HG03095 (cell line): ENCODE measurements around the gene UNKL.

ENCODE experiments used
- ATAC-seq: cut with Tn5 transposase; IDR thresholded peaks from one replicate; pipeline ENCODE4 v1.9.1; 2021; ENCODE audit warnings: moderate library complexity; ENCODE audit not compliant: unreplicated experiment

Gene UNKL

DNA sequence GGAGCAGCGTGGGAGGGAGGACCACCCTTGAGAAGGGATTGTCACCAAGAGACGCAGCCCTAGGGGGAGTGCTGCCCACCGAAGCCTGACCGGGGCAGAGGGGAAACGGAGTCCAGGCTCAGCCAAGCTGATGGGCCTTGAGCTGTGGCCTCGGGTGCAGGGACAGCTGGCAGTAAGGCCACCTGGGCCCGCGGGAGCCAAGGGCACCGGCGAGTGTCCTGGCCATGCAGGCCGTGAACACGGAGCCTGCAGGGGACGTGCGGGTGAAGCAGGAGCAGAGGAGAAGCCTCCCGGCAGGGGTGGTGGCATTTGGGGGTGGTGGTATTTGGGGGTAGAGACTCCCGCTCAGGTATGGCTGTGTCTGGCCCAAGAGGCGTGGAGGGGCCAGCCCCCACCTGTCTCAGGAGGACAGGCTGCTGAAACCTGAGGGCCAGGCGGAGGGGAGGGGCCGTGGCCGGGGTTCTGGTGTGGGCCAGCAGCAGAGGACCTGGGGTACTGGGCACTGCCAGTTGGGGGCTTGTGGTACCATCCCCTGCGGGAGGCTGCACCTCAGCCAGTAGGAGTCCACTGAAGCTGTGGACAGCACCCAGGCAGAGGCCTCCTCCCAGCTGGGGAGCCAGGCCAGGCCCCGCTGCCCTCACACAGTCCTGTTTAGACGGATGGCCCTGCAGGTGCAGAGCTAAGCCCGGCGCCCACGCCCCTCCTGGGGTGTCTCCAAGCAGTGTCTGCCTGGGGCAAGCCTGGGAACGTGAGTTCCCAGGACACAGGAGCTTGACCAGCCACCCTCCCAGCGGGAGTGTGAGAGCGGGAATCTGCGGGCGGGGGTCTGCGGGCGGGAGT, 58.2 kb downstream of the UNKL start:
- ATAC-seq: no peak

GRCh38 chr16:1355591-1355990, 58.9 kb downstream of the UNKL start:
- ATAC-seq: no peak

DNA sequence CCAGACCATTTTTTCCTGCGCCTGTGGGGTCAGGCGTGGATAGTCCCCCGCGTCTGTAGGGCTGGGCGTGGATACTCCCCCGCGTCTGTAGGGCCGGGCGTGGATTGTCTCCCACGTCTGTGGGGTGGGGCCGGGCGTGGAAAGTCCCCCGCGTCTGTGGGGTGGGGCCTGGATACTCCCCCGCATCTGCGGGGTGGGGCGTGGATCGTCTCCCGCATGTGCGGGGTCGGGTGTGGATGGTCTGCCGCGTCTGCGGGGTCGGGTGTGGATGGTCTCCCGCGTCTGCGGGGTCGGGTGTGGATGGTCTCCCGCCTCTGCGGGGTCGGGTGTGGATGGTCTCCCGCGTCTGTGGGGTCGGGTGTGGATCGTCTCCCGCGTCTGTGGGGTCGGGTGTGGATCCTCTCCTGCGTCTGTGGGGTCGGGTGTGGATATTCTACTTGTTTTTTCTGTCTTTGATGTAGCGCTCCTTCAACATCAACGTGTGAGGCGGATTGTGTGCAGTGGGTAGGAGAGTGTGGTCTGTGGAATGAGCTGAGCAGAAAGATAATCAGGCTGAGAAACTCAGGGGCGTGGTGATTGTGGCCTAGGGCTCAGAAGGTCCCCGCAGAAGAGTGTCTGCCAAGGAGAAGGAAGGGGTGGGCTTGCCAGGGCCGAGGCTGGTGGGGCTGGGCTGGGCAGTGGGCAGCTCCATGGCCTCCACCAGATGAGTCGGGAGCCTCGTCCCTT, 59.5 kb downstream of the UNKL start:
- no peak for ATAC-seq

DNA sequence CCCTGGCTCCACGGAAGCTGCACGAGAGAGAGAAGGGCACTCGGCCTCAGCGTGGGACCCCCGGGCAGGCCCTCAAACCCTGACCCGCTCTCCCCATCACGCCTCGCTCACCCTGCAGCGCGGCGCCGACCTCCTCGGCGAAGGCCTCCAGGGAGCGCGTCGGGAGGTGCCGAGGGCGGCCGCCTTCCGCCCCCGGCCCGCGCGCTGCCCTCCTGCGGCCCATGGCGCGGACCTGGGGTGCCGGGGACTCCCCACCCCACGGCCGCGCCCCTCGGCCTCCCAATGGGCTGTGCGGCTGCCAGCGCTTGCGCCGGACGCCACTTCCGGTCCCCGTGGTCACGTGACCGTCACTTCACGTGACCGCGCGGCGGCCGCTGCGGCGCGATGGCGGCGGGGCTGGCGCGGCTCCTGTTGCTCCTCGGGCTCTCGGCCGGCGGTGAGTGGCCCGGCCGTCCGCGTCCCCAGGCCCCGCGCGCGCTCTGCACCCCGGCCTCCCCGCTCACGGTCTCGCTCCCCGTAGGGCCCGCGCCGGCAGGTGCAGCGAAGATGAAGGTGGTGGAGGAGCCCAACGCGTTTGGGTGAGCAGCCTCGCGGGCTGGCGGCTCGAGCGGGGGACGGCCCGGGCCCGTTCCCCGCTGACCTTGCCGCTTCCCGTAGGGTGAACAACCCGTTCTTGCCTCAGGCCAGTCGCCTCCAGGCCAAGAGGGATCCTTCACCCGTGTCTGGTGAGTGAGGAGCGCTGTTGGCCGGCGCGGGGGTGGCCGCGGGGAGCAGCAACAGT, 62.7 kb downstream of the UNKL start, which contains the start of the genes GNPTG and TSR3:
Gene GNPTG (plus strand): TSS at position 350 of the 781 bp plus-strand sequence. CDS start 35 bp downstream, at position 385.
Gene TSR3 (minus strand): TSS at position 297 of the 781 bp plus-strand sequence. CDS start 74 bp downstream, at position 223.
- no peak for ATAC-seq

DNA sequence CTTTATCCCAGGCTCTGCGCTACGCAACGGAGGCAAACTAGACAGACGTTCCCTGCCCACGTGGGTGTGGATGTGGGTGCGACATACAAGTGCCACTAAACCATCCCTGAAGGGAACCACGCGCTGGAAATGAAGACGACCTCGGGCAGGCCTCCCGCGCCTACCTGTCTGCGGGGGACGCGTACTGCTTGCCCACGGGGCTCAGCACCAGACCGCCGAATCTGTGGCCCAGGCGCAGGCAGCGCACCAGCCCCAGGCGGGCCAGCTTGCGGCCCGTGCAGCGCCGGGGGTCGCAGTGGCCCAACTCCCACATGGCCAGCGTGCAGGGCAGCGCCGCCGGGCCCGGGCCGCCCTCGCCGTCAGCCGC, 63.3 kb downstream of the UNKL start:
- ATAC-seq: no peak

DNA sequence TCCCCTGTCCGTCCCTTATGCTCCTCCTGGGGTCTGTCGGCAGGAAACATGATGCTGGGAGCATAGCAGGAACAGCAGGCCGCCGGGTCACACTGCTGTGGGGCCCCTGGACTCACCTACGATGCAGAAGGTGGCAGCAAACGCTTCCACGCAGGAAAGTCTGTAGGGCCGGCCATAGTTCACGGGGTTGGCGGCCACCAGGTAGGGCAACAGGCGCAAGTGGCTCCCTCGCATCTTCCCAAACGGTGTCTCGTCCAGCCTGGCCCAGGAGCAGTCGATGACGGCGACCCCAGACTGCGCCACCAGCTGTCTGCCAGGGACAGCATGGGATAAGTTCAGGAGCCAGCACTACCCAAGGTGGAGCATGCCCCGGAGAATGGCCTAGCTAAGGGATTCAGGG, 63.8 kb downstream of the UNKL start:
- ATAC-seq: no peak

DNA sequence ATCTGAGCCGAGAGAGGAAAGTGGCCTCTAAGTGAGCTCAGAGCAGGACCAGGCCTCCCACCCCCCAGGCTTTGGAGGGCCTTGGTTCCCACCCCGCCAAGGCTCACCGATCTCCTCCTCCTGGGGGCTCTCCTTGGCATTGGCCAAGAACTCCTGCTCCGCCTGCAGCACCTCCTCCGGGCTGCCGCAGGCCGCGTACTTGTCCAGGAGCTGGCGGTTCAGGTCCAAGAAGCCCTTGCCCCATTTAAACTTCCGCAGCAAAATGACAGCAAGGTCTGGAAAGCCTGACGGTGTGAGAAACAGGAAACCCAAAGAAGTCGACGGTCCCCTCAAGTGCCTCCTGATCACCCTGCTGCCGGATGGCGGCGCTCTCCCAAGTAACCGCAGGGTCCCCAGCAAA, 64.6 kb downstream of the UNKL start:
- ATAC-seq: no peak

DNA sequence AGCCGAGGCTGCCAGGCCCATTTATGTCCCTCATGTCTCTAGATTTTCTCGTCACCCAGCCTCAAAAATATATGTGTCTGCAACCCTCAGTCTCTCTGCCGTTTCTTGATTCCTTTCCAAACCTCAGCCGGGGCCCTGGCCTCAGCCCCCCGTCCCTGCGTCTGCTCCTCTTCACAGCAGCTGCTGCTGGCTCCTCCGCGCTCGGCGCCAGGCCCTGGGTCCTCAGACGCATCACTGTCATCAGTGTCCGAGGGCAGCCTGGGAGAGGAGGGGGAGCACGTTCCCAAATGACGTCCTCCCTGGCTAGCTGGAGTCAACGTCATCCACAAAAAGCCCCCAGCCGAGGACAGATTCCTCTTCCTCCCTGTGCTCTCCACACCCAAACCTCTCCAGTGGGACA, 65.2 kb downstream of the UNKL start:
- ATAC-seq: no peak

DNA sequence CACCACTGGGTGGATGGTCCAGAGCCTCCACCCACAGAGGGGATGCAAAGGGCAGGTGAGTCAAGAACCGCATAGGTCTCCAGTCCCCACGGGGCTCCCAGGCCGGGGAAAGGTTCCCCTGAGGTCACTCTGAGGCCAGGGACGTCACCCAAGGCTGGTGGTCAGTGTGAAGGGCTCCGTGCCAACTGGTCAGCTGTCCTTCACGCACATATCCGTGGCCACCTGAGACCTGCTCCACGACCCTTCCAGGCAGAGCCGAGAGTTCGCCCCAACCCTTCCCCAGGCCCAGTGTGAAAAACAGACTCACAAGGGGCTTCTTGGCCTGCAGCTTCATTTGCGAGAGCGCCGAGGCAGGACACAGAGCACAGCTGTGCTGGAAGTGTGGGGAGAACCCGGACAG, 65.6 kb downstream of the UNKL start:
- no peak for ATAC-seq

DNA sequence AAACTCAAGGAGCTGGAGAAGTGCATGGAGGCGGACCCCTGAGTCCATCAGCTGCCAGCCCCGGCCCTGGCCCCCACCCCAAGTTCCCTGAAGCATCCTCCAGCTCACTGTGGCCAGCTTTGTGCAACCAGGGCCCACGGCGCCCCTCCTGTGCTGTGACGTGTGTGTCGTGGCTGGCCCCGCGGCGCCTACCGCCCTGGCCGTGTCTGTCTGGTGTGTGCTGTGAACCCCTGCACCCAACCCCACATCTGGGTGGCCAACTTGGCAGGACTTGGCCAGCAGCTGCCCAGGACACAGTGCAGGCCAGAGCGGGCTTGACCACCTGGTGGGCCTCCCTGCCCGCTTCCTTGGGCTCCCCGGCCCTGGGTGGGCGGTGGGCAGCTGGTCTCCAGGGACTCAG, 66.1 kb downstream of the UNKL start:
- no peak for ATAC-seq

DNA sequence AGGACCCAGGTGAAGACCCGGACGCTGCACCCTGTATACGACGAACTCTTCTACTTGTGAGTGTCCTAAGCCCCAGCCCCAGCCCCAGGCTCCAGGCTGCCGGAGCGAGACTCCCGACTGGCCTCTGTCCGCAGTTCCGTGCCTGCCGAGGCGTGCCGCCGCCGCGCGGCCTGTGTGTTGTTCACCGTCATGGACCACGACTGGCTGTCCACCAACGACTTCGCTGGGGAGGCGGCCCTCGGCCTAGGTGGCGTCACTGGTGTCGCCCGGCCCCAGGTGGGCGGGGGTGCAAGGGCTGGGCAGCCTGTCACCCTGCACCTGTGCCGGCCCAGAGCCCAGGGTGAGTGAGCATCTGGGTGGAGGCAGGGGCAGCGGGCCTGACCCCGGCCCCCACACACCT, 66.5 kb downstream of the UNKL start:
- ATAC-seq: no peak

GRCh38 chr16:1347286-1347855, 67.1 kb downstream of the UNKL start:
- ATAC-seq: no peak

DNA sequence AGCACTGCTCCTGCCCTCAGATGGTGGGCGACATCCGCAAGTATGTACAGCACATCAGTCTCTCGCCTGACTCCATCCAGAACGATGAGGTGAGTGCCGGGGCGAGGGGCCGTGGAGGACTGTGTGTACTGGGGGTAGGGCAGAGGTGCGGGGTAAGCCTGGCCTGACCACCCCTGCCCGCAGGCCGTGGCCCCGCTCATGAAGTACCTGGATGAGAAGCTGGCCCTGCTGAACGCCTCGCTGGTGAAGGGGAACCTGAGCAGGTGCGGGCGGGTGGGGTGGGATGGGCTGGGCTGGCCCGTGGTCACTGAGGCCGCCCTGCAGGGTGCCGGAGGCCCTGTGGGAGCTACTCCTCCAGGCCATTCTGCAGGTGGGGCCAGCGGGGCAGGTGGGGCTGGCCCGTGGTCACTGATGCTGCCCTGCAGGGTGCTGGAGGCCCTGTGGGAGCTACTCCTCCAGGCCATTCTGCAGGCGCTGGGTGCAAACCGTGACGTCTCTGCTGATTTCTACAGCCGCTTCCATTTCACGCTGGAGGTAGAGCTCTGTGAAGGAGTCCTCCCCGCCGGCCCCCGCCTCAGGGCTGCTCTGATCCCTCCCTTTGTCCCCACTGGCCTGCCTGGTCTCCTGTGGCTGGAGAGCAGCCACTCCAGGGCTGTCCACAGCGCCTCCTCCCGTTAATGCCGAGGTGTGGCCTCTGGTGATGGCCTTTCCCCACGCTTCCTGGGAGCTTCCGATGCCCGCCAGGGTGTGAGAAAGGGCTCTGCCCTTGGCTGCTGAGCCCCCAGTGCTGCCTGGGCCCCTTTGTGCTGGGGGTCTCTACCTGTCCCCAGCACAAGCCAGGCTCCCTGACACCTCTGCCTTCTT, 67.8 kb downstream of the UNKL start:
- ATAC-seq: no peak

DNA sequence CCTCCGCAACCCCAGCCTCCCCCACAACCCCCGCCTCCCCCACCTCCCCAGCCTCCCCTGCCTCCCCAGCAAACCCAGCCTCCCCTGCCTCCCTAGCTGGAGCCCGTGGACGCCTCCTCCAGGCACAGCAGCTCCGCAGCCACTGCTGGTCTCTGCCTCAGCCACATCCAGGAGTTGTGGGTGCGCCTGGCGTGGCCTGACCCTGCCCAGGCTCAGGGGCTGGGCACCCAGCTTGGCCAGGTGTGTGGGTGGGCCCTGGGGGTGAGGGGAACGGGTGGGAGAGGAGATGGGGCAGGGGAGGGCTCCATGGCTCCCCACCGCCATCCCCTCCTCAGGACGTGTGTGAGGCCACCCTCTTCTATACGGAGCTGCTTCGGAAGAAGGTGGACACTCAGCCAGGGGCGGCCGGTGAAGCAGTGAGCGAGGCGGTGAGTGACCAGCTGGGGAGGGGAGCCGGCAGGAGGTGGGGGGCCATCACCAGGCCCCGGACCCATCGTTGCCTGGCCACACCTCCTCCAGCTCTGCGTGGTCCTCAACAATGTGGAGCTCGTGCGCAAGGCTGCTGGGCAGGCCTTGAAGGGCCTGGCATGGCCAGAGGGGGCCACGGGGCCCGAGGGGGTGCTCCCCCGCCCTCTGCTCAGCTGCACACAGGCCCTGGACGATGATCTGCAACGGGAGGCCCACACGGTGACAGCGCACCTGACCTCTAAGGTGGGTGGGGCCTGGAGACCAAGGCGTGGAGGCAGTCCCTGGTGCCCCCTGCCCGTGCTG, 68.7 kb downstream of the UNKL start:
- ATAC-seq: no peak

- no peak for ATAC-seq
Observed at GRCh38 chr16:1345087-1345486, 69.4 kb downstream of the UNKL start.

DNA sequence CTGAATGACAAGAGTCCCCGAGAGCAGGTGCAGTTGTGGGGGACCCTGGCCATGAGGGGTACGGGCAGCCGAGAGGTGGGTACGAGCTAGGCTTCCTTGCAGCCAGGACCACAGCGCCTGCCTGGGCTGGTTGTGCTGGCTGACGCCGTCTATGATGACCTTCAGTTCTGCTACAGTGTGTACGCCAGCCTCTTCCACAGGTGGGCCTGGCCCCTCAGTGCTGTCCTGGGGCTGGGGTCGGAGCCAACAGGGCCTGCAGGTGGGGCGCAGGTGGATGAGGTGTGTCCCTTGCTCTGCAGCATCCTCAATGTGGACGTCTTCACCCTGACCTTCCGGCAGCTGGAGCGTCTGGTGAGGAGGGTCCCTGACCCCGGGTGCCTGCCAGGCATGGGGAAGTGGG, 70.0 kb downstream of the UNKL start:
- no peak for ATAC-seq

- ATAC-seq: no peak
Observed at GRCh38 chr16:1343428-1344242, 70.9 kb downstream of the UNKL start.
